IMR-90 (cell line): Measurements from ENCODE around the gene RFX2. TPM values are rescaled to one million over a fixed set of nuclear protein-coding genes. Genes with fewer than 3 reads are reported as not detected.

Experiments
- ATAC-seq: fragments of 200-7000 bp; cut with Tn5 transposase; 2 replicates; pipeline ENCODE4 v1.9.1; 2020; ENCODE audit warnings: low read depth, mild to moderate bottlenecking, moderate library complexity
- BruUV-seq: library from RNA; stranded (reverse); fragments of 400-500 nt; replicated peaks from 2 replicates; lab custom pipeline; 2021; lab: Mats Ljungman, UMichigan
- CTCF ChIA-PET: fragments of 300-600 bp; formaldehyde crosslinking; extraction: SDS; loops from one replicate; lab custom pipeline; 2021; ENCODE audit warnings: antibody characterized with exemption; lab: Yijun Ruan, JAX
- POLR2A ChIA-PET: fragments of 300-600 bp; sonication (Branson Sonifier 250); formaldehyde crosslinking; loops from one replicate; lab custom pipeline; 2022; ENCODE audit warnings: antibody characterized with exemption; ENCODE audit not compliant: unreplicated experiment; lab: Charles Lee
- DNase-seq: peaks from one replicate; pipeline ENCODE4 v3.0.0; 2013
- H2AFZ ChIP-seq: replicated peaks from 2 replicates; pipeline ENCODE3; 2013; ENCODE audit warnings: low read length, mild to moderate bottlenecking; ENCODE audit not compliant: poor library complexity
- H2AK5ac ChIP-seq: 2 replicates; pipeline ENCODE4 v1.6.1; 2013; ENCODE audit warnings: low read depth, low read length, inconsistent platforms
- H2AK9ac ChIP-seq: replicated peaks from 2 replicates; pipeline ENCODE3; 2013; ENCODE audit warnings: mild to moderate bottlenecking, low read depth, low read length, moderate library complexity; ENCODE audit not compliant: poor library complexity
- H2BK120ac ChIP-seq: 2 replicates; pipeline ENCODE4 v1.6.1; 2013; ENCODE audit warnings: low read depth, low read length, inconsistent platforms
- H2BK15ac ChIP-seq: 3 replicates; pipeline ENCODE4 v1.6.1; 2013; ENCODE audit warnings: low read depth, low read length, inconsistent platforms
- H2BK20ac ChIP-seq: 2 replicates; pipeline ENCODE4 v1.6.1; 2013; ENCODE audit warnings: low read depth, mild to moderate bottlenecking, inconsistent platforms, low read length, moderate library complexity
- H2BK5ac ChIP-seq: 2 replicates; pipeline ENCODE4 v1.6.1; 2013; ENCODE audit warnings: mild to moderate bottlenecking, low read depth, low read length, inconsistent platforms; ENCODE audit not compliant: poor library complexity, severe bottlenecking
- H3K14ac ChIP-seq: replicated peaks from 2 replicates; pipeline ENCODE4 v1.6.1; 2013; ENCODE audit warnings: low read depth, low read length, inconsistent platforms
- H3K18ac ChIP-seq: 2 replicates; pipeline ENCODE4 v1.6.1; 2013; ENCODE audit warnings: low read depth, low read length, control low read depth
- H3K23ac ChIP-seq: 2 replicates; pipeline ENCODE4 v1.6.1; 2013; ENCODE audit warnings: low read depth, low read length, inconsistent platforms
- H3K27ac ChIP-seq: 2 replicates; pipeline ENCODE4 v1.5.1; 2013; ENCODE audit warnings: mild to moderate bottlenecking, control low read depth, low read length; ENCODE audit not compliant: insufficient read depth
- H3K27me3 ChIP-seq: 2 replicates; pipeline ENCODE4 v1.6.1; 2013; ENCODE audit warnings: low read length; ENCODE audit not compliant: control insufficient read depth, insufficient read depth
- H3K36me3 ChIP-seq: 2 replicates; pipeline ENCODE4 v1.6.1; 2013; ENCODE audit warnings: low read length, mixed read lengths; ENCODE audit not compliant: control insufficient read depth, insufficient read depth
- H3K4ac ChIP-seq: 2 replicates; pipeline ENCODE4 v1.6.1; 2013; ENCODE audit warnings: low read depth, low read length, inconsistent platforms
- H3K4me1 ChIP-seq: 2 replicates; pipeline ENCODE4 v1.6.1; 2013; ENCODE audit warnings: low read length, mixed read lengths; ENCODE audit not compliant: control insufficient read depth, insufficient read depth
- H3K4me2 ChIP-seq: 2 replicates; pipeline ENCODE4 v1.6.1; 2013; ENCODE audit warnings: low read depth, mild to moderate bottlenecking, control low read depth, low read length, moderate library complexity
- H3K4me3 ChIP-seq: 2 replicates; pipeline ENCODE4 v1.5.1; 2013; ENCODE audit warnings: low read depth, mild to moderate bottlenecking, control low read depth, low read length, moderate library complexity; ENCODE audit not compliant: insufficient read depth
- H3K56ac ChIP-seq: 2 replicates; pipeline ENCODE4 v1.6.1; 2013; ENCODE audit warnings: low read length, inconsistent platforms; ENCODE audit not compliant: insufficient read depth; ENCODE audit errors: extremely low read depth
- H3K79me1 ChIP-seq, 2 experiments: 2 replicates each; pipeline ENCODE4 v1.6.1; 2013; ENCODE audit warnings: low read length in 2 of 2, inconsistent platforms in 1 of 2, low read depth in 1 of 2
- H3K9ac ChIP-seq: 2 replicates; pipeline ENCODE4 v1.6.1; 2013; ENCODE audit warnings: low read depth, low read length, control low read depth
- H3K9me1 ChIP-seq: 2 replicates; pipeline ENCODE4 v1.6.1; 2013; ENCODE audit warnings: low read length, inconsistent platforms; ENCODE audit not compliant: insufficient read depth
- H3K9me3 ChIP-seq: 2 replicates; pipeline ENCODE4 v1.6.1; 2013; ENCODE audit warnings: low read length; ENCODE audit not compliant: control insufficient read depth, insufficient read depth
- H4K20me1 ChIP-seq: 2 replicates; pipeline ENCODE4 v1.6.1; 2013; ENCODE audit warnings: low read length, inconsistent platforms; ENCODE audit not compliant: insufficient read depth
- H4K5ac ChIP-seq: 2 replicates; pipeline ENCODE4 v1.6.1; 2013; ENCODE audit warnings: mild to moderate bottlenecking, low read depth, low read length, control low read depth
- H4K8ac ChIP-seq, 2 experiments: 2 replicates each; pipeline ENCODE4 v1.6.1; 2013; ENCODE audit warnings: low read depth in 2 of 2, low read length in 2 of 2, control low read depth in 1 of 2, inconsistent platforms in 1 of 2
- H4K91ac ChIP-seq: 2 replicates; pipeline ENCODE4 v1.6.1; 2013; ENCODE audit warnings: low read depth, low read length, inconsistent platforms; ENCODE audit not compliant: insufficient read depth
- BHLHE40 ChIP-seq: fragments of 150-350 bp; IDR thresholded peaks from 2 replicates; pipeline ENCODE4 v1.6.1; 2016; ENCODE audit warnings: mild to moderate bottlenecking, low read depth, low read length
- CEBPB ChIP-seq: IDR thresholded peaks from 2 replicates; pipeline ENCODE4 v1.6.1; 2012; ENCODE audit warnings: low read depth, low read length, improper control_type of control experiment
- CHD1 ChIP-seq: IDR thresholded peaks from 2 replicates; pipeline ENCODE4 v1.6.1; 2012; ENCODE audit warnings: low read depth, low read length, improper control_type of control experiment
- ELK1 ChIP-seq: fragments of 150-350 bp; IDR thresholded peaks from 2 replicates; pipeline ENCODE4 v1.6.1; 2016; ENCODE audit warnings: low read depth, mild to moderate bottlenecking, low read length, moderate library complexity, borderline replicate concordance
- FOS ChIP-seq: fragments of 150-350 bp; IDR thresholded peaks from 2 replicates; pipeline ENCODE4 v1.6.1; 2016; ENCODE audit warnings: low read depth, low read length
- MAFK ChIP-seq: IDR thresholded peaks from 2 replicates; pipeline ENCODE4 v1.6.1; 2012; ENCODE audit warnings: low read depth, low read length, improper control_type of control experiment
- MXI1 ChIP-seq: IDR thresholded peaks from 2 replicates; pipeline ENCODE4 v1.6.1; 2012; ENCODE audit warnings: low read depth, mild to moderate bottlenecking, low read length, moderate library complexity, borderline replicate concordance
- NFE2L2 ChIP-seq: fragments of 150-350 bp; IDR thresholded peaks from 2 replicates; pipeline ENCODE4 v1.6.1; 2016; ENCODE audit warnings: low read depth, mild to moderate bottlenecking, low read length
- POLR2A ChIP-seq: IDR thresholded peaks from 2 replicates; pipeline ENCODE4 v1.6.1; 2012; ENCODE audit warnings: mild to moderate bottlenecking, low read depth, low read length
- RAD21 ChIP-seq: IDR thresholded peaks from 2 replicates; pipeline ENCODE4 v1.6.1; 2012; ENCODE audit warnings: low read length, improper control_type of control experiment
- RCOR1 ChIP-seq: IDR thresholded peaks from 2 replicates; pipeline ENCODE4 v1.6.1; 2012; ENCODE audit warnings: mild to moderate bottlenecking, low read length, improper control_type of control experiment; ENCODE audit not compliant: insufficient replicate concordance
- RFX5 ChIP-seq: IDR thresholded peaks from 2 replicates; pipeline ENCODE4 v1.8.0; 2012; ENCODE audit warnings: low read depth, mild to moderate bottlenecking, low read length, moderate library complexity
- SMC3 ChIP-seq: fragments of 150-350 bp; IDR thresholded peaks from 2 replicates; pipeline ENCODE4 v1.6.1; 2016; ENCODE audit warnings: low read depth, mild to moderate bottlenecking, antibody characterized with exemption, low read length, moderate library complexity
- WGBS, 2 experiments: methylation state at CpG; one replicate each; pipeline versions ENCODE4 v1.1.5 to v1.1.7; 2013; ENCODE audit warnings: missing lambda C conversion rate in 2 of 2; ENCODE audit not compliant: insufficient read length in 1 of 2; ENCODE audit errors: extremely low coverage in 2 of 2; 5-methylcytosine and 5-hydroxymethylcytosine counted together
- dilution Hi-C: fragments of 300-500 bp; cut with HindIII; formaldehyde crosslinking; loops from one replicate; pipeline ENCODE4 v1.14.3; 2018; ENCODE audit warnings: low sequenced_read_pairs; ENCODE audit not compliant: unreplicated experiment
- in situ Hi-C: fragments of 300-500 bp; cut with MboI; formaldehyde crosslinking; loops from 3 replicates; pipeline ENCODE4 v1.14.3; 2019; ENCODE audit warnings: low sequenced_read_pairs, inconsistent platforms, mixed read lengths
- intact Hi-C: fragments of 100-400 bp; cut with micrococcal nuclease; formaldehyde crosslinking; loops from 2 replicates; pipeline ENCODE4 v1.10.0; 2022
- polyA plus RNA-seq, 3 experiments: library from polyadenylated mRNA; depleted of rRNA; stranded (reverse); fragments of >200 nt; gene quantifications; 2 replicates each; pipeline ENCODE4 v1.2.3, GENCODE V29; 2012; ENCODE audit warnings: low replicate concordance in 1 of 3
- total RNA-seq: library from RNA; depleted of rRNA; stranded (reverse); fragments of >200 nt; gene quantifications from 2 replicates; pipeline ENCODE4 v1.2.3, GENCODE V29; 2012
- TF ChIP-seq, protein P1 (sequence below): fragments of 150-350 bp; IDR thresholded peaks from 2 replicates; pipeline ENCODE4 v1.6.1; 2017; ENCODE audit warnings: mild to moderate bottlenecking, antibody characterized with exemption, low read length, low read depth

Gene RFX2
- total and polyA plus RNA-seq, 2 of the 4 experiments (the other 2 are of a cell fraction), result 2.2 to 4.9 TPM

DNA sequence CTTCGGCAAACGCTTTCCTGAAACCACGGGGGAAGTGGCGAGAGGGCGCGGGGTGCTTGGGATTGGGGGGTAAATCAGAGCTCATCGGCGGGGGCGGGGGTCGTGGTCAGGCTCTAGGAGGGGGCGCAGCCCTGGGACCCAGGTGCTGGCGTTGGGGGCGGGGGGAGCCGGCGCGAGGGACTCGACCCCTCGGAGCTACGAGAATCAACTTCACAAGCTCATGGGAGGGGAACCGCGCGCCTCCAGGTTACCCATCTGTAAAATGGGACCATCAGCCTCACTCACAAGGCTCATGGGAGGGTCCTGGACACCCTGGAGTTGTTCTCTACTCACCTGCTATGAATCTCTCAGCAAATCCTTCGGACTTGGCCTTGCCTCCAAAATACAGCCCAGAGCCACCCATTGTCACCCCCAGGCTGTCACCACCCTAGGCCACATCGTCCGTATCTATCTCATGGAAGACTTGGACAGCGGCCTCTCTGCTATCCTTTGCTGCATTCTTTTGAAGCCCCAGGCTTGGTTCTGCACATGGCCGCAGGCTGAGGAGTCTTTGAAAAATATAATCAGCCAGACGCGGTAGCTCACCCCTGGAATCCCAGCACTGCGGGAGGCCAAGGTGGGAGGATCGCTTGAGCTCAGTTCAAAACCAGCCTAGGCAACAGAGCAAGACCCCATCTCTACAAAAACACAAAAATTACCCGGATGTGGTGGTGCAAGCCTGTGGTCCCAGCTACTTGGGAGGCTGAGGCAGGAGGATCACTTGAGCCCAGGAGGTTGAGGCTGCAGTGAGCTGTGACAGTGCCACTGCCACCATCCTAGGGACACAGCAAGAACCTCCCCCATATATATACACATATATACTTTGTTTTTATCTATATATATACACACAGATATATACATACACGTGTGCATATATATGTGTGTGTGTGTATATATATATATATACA lies 131.4 kb downstream of the RFX2 start:
- Histone ChIP-seq H2BK20ac (no peak overlapping the region), H2AFZ (peak overlapping the region; percentile 99), H4K20me1 (peaks cover 30% of the 10 kb centered on the region), H2BK15ac (0 out of 3 replicates have a peak overlapping the region, but pooled peaks have one; percentile 33), H4K8ac (peak overlapping the region; percentile 51 to 85), H3K18ac (peak overlapping the region; percentile 22; the same call in 1 of the 2 replicates), H4K91ac (peak overlapping the region; percentile 66; the same call in 1 of the 2 replicates), H3K27me3 (no peaks in the 10 kb centered on the region), H3K9me3 (no peaks in the 10 kb centered on the region), H3K9me1 (peaks cover 25% of the 10 kb centered on the region), H3K79me1 (peaks cover 15 to 48% of the 10 kb centered on the region in 2 experiments), H3K36me3 (peaks cover 8% of the 10 kb centered on the region; the same call in 1 of the 2 replicates), H3K56ac (no peak overlapping the region), H3K14ac (peak overlapping the region; percentile 98), H2BK120ac (peak overlapping the region; percentile 60; the same call in 1 of the 2 replicates), H3K9ac (peak overlapping the region; percentile 76), H2AK9ac (peak overlapping the region; percentile 99), H2BK5ac (peak overlapping the region; percentile 59), H3K23ac (peak overlapping the region; percentile 85; the same call in 1 of the 2 replicates), H4K5ac (peak overlapping the region; percentile 41), H3K4ac (peak overlapping the region; percentile 87), H3K4me1 (peaks cover 19% of the 10 kb centered on the region), H3K4me3 (peak overlapping the region; percentile 55), H2AK5ac (peak overlapping the region; percentile 66), H3K27ac (peak overlapping the region; percentile 48), H3K4me2 (peak overlapping the region; percentile 64)
- no TSS peak for BruUV-seq
- POLR2A ChIA-PET, result no interaction called here
- DNase-seq (no peak), ATAC-seq (no peak)
- dilution Hi-C loops (no loop called here), in situ Hi-C loops (no loop called here), intact Hi-C loops (no loop called here)
- CTCF ChIA-PET, result interaction anchor here (1.6 to 1.8 kb wide), 2 partner anchors 44 to 175 kb away, joined by 4 to 5 read pairs; partner anchors contain the start of gene NRTN
- WGBS, 2 experiments, result 80% methylated on average over 2 of the region's 33 CpGs; no CpG with 5 or more reads in 1 of the 2 experiments
- TF ChIP-seq RFX5 (no peak), BHLHE40 (no peak), NFE2L2 (no peak), MXI1 (no peak), CEBPB (no peak), RAD21 (no peak), RCOR1 (no peak), CHD1 (no peak), MAFK (no peak), ELK1 (no peak), POLR2A (no peak), SMC3 (no peak), FOS (no peak)
- TF ChIP-seq, protein P1, sequence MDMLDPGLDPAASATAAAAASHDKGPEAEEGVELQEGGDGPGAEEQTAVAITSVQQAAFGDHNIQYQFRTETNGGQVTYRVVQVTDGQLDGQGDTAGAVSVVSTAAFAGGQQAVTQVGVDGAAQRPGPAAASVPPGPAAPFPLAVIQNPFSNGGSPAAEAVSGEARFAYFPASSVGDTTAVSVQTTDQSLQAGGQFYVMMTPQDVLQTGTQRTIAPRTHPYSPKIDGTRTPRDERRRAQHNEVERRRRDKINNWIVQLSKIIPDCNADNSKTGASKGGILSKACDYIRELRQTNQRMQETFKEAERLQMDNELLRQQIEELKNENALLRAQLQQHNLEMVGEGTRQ, result no peak
